Regular cardiac myocyte (primary cell): ENCODE data around the gene EEPD1. TPM values are rescaled to one million over a fixed set of nuclear protein-coding genes. Genes with fewer than 3 reads are reported as not detected.

Source experiments
- total RNA-seq: library from RNA; depleted of rRNA; stranded (reverse); fragments of >200 nt; gene quantifications from 2 replicates; pipeline ENCODE4 v1.2.3, GENCODE V29; 2014

Gene EEPD1
- 0.38 and 3.9 TPM in 2 replicates for total RNA-seq

DNA sequence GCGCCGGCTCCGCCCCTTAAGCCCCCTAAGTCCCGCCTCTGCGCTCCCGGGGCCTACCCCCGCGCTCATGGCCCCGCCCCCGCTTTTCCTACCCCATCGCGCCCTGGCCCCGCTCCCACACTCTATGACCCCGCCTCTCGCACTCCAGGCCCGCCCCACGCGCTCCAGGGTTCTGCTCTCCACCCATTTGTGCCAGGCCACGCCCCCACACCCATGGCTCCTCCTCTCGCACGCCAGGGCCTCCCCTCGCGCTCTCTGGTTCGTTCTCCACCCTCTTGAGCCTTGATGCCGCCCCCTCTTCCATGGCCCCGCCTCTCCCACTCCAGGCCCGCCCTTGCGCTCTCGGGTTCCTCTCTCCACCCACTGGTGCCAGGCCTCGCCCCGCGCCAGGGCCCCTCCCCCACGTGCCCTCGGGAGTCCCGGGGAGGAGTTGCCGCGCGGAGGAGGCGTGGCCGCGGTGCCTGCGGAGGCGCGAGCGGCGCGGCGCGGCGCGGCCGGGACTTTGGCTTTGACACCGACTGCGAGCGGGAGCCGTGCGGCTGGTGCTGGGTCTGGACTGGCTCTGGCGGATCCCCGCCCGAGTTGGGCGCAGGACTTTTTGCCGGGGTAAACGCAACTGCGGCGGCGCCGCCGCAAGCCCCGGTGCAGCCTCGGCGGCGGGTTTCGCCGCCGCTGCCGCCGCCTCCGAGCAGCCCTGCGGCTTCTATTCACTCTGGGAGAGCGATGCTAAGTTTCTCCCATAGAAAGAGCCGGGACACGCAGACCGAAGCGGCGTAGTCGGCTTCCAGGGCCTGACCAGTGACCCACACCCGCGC lies at the start of gene EEPD1:
Gene EEPD1 (plus strand): TSS at position 499 of the 815 bp plus-strand sequence. CDS start 1,071 bp downstream, outside the sequence.

Other genes starting within 250 kb of the EEPD1 start
- gene ANLN, start 236.6 kb downstream of the EEPD1 start, total RNA-seq, result 12.4 and 118 TPM in 2 replicates